Brain pericyte (primary cell): ENCODE results near the gene CPSF7.
"Not testable (repeated sequence)": the region's sequence is repeated elsewhere in the genome, so short reads cannot be mapped to it uniquely, and the experiment has no call there.

Source experiments
- DNase-seq: peaks from one replicate; pipeline ENCODE4 v3.0.0-alpha.2; 2012; ENCODE audit warnings: low read depth, low spot score

Gene CPSF7

GRCh38 chr11:61384271-61385242, 45.2 kb downstream of the CPSF7 start:
- DNase-seq: no peak

GRCh38 chr11:61383859-61384258, 45.9 kb downstream of the CPSF7 start:
- not testable (repeated sequence) for DNase-seq

GRCh38 chr11:61380884-61381283, 48.9 kb downstream of the CPSF7 start:
- no peak for DNase-seq

- peak; percentile 79 for DNase-seq
Observed at GRCh38 chr11:61378713-61379313, 51.0 kb downstream of the CPSF7 start.

GRCh38 chr11:61377461-61378160, 52.2 kb downstream of the CPSF7 start:
- DNase-seq: no peak

- DNase-seq: no peak
Observed at GRCh38 chr11:61375761-61376108, 54.0 kb downstream of the CPSF7 start.

GRCh38 chr11:61372659-61373420, 56.9 kb downstream of the CPSF7 start:
- DNase-seq: no peak

- no peak for DNase-seq
Observed at GRCh38 chr11:61370349-61371005, 59.3 kb downstream of the CPSF7 start.

GRCh38 chr11:61369372-61370348, 60.1 kb downstream of the CPSF7 start:
- no peak for DNase-seq

GRCh38 chr11:61368646-61369045, 61.1 kb downstream of the CPSF7 start:
- DNase-seq: no peak

- DNase-seq: no peak
Observed at GRCh38 chr11:61367406-61367805, 62.4 kb downstream of the CPSF7 start.

GRCh38 chr11:61364012-61364675, 65.6 kb downstream of the CPSF7 start:
- no peak for DNase-seq

- no peak for DNase-seq
Observed at GRCh38 chr11:61362542-61362875, 67.3 kb downstream of the CPSF7 start.

GRCh38 chr11:61361741-61362541, 67.8 kb downstream of the CPSF7 start, which contains the start of the genes CYB561A3 and TMEM138:
CYB561A3 (minus strand) TSS chr11:61361882; CDS start chr11:61356713, 5,169 bp downstream.
TMEM138 (plus strand) TSS chr11:61362374; CDS start chr11:61364391, 2,017 bp downstream.
- peak; percentile 84 for DNase-seq

GRCh38 chr11:61361237-61361740, 68.5 kb downstream of the CPSF7 start:
- no peak for DNase-seq

- DNase-seq: no peak
Observed at GRCh38 chr11:61359516-61359915, 70.3 kb downstream of the CPSF7 start.

GRCh38 chr11:61358566-61358965, 71.2 kb downstream of the CPSF7 start:
- DNase-seq: no peak

- no peak for DNase-seq
Observed at GRCh38 chr11:61357894-61358239, 71.9 kb downstream of the CPSF7 start.
